GM10248 (cell line): ENCODE data around the gene COL11A2.

Experiments
- CTCF ChIA-PET: fragments of 300-600 bp; sonication (Branson Sonifier 250); formaldehyde crosslinking; extraction: SDS; loops from one replicate; lab custom pipeline; 2021; ENCODE audit warnings: antibody characterized with exemption; lab: Yijun Ruan, JAX
- POLR2A ChIA-PET: fragments of 350-650 bp; sonication (Branson Sonifier 250); formaldehyde crosslinking; extraction: SDS; loops from one replicate; lab custom pipeline; 2020; ENCODE audit warnings: antibody characterized with exemption; lab: Yijun Ruan, JAX
- DNase-seq: peaks from one replicate; pipeline ENCODE4 v3.0.0; 2012; ENCODE audit errors: extremely low spot score
- CTCF ChIP-seq: IDR thresholded peaks from 2 replicates; pipeline ENCODE4 v1.5.1; 2012; ENCODE audit warnings: mild to moderate bottlenecking, low read depth; ENCODE audit errors: extremely low read depth, missing control alignments, control extremely low read depth

Gene COL11A2

GRCh38 chr6:33204165-33204414 lies 11.8 kb upstream of the COL11A2 start:
- DNase-seq: no peak
- TF ChIP-seq CTCF: no peak
- POLR2A ChIA-PET: interaction anchor here (0.9 to 1.1 kb wide), 2 partner anchors 10 to 12 kb away, joined by 4 read pairs; partner anchors contain the start of gene COL11A2
- CTCF ChIA-PET: interaction anchor here (2.5 kb wide), 1 partner anchor 45 kb away, joined by 16 read pairs; no protein-coding TSS in a partner anchor

- no peak for DNase-seq
- no peak for TF ChIP-seq CTCF
- ChIA-PET CTCF (interaction anchor here (1.4 to 2.5 kb wide), 2 partner anchors 31 to 45 kb away, joined by 3 to 16 read pairs; no protein-coding TSS in a partner anchor), POLR2A (no interaction called here)
Observed at GRCh38 chr6:33203443-33204164, 11.3 kb upstream of the COL11A2 start.

GRCh38 chr6:33202799-33203198 lies 10.5 kb upstream of the COL11A2 start:
- POLR2A ChIA-PET: no interaction called here
- TF ChIP-seq CTCF: no peak

GRCh38 chr6:33201935-33202334 lies 9.7 kb upstream of the COL11A2 start:
- no peak for TF ChIP-seq CTCF
- ChIA-PET CTCF (no interaction called here), POLR2A (no interaction called here)
- no peak for DNase-seq

More at GRCh38 chr6:33202799-33203198, 10.5 kb upstream of the COL11A2 start:
- CTCF ChIA-PET: interaction anchor here (1.4 kb wide), 1 partner anchor 31 kb away, joined by 3 read pairs; no protein-coding TSS in a partner anchor
- DNase-seq: no peak

GRCh38 chr6:33201147-33201545 lies 8.9 kb upstream of the COL11A2 start:
- no peak for TF ChIP-seq CTCF
- no peak for DNase-seq
- ChIA-PET POLR2A (no interaction called here), CTCF (no interaction called here)

- CTCF ChIA-PET: interaction anchor here (1.0 kb wide), 1 partner anchor 48 kb away, joined by 5 read pairs; no protein-coding TSS in a partner anchor
- POLR2A ChIA-PET: interaction anchor here (1.3 kb wide), 1 partner anchor 229 kb away, joined by 14 read pairs; no protein-coding TSS in a partner anchor
- DNase-seq: peak; percentile 98
- no peak for TF ChIP-seq CTCF
Observed at GRCh38 chr6:33200219-33201146, 8.2 kb upstream of the COL11A2 start, which contains the start of the genes RXRB and SLC39A7. Gene RXRB (minus strand): TSS chr6:33200665. CDS start chr6:33200476, 189 bp downstream. Gene SLC39A7 (plus strand): TSS chr6:33200867. CDS start chr6:33201246, 379 bp downstream.
